Osteoblast (primary cell): Measurements from ENCODE around the gene FRZB. TPM values are rescaled to one million over a fixed set of nuclear protein-coding genes. Genes with fewer than 3 reads are reported as not detected.
"Not testable (repeated sequence)": the region's sequence is repeated elsewhere in the genome, so short reads cannot be mapped to it uniquely, and the experiment has no call there.

Source experiments
- DNase-seq: peaks from one replicate; pipeline ENCODE4 v3.0.0; 2011; ENCODE audit warnings: low spot score, mixed read lengths; ENCODE audit not compliant: insufficient read length; ENCODE audit errors: missing footprints
- H2AFZ ChIP-seq: 2 replicates; pipeline ENCODE4 v1.6.0; 2011; ENCODE audit warnings: mild to moderate bottlenecking, low read length
- H3K27ac ChIP-seq: 2 replicates; pipeline ENCODE4 v1.5.1; 2011; ENCODE audit warnings: mild to moderate bottlenecking, low read depth, low read length, moderate library complexity
- H3K27me3 ChIP-seq: 2 replicates; pipeline ENCODE4 v1.6.0; 2012; ENCODE audit warnings: mild to moderate bottlenecking, control low read depth, inconsistent platforms, low read length, moderate library complexity; ENCODE audit not compliant: insufficient read depth
- H3K36me3 ChIP-seq: 2 replicates; pipeline ENCODE4 v1.5.1; 2011; ENCODE audit warnings: mild to moderate bottlenecking, low read length, control low read depth, moderate library complexity; ENCODE audit not compliant: insufficient read depth
- H3K4me1 ChIP-seq: 2 replicates; pipeline ENCODE4 v1.5.1; 2011; ENCODE audit warnings: mild to moderate bottlenecking, low read length, control low read depth, moderate library complexity; ENCODE audit not compliant: insufficient read depth
- H3K4me2 ChIP-seq: 2 replicates; pipeline ENCODE4 v1.6.0; 2011; ENCODE audit warnings: mild to moderate bottlenecking, low read length; ENCODE audit not compliant: insufficient read depth
- H3K4me3 ChIP-seq: fragments of 200-600 bp; sonication (generic); 3 replicates; pipeline ENCODE4 v1.5.1; 2012; ENCODE audit warnings: mild to moderate bottlenecking, low read length, inconsistent platforms; ENCODE audit not compliant: insufficient read depth
- H3K79me2 ChIP-seq: 2 replicates; pipeline ENCODE4 v1.6.0; 2012; ENCODE audit warnings: mild to moderate bottlenecking, low read length, control low read depth, inconsistent platforms; ENCODE audit not compliant: insufficient read depth
- H3K9me3 ChIP-seq: 2 replicates; pipeline ENCODE4 v1.5.1; 2011; ENCODE audit warnings: low read depth, low read length, control low read depth
- H4K20me1 ChIP-seq: 2 replicates; pipeline ENCODE4 v1.6.0; 2012; ENCODE audit warnings: mild to moderate bottlenecking, low read length, control low read depth; ENCODE audit not compliant: insufficient read depth
- CTCF ChIP-seq: IDR thresholded peaks from 2 replicates; pipeline ENCODE4 v1.5.1; 2011; ENCODE audit warnings: mild to moderate bottlenecking, low read depth, low read length, moderate library complexity; ENCODE audit errors: extremely low read depth
- total RNA-seq: library from RNA; depleted of rRNA; stranded (reverse); fragments of >200 nt; gene quantifications from 2 replicates; pipeline ENCODE4 v1.2.3, GENCODE V29; 2012

Gene FRZB
- total RNA-seq, 1 donor: 0.36 TPM

GRCh38 chr2:182895169-182895568, 28.7 kb upstream of the FRZB start:
- Histone ChIP-seq H3K79me2 (no peaks in the 10 kb centered on the region), H3K4me3 (no peak overlapping the region), H3K36me3 (no peaks in the 10 kb centered on the region), H3K4me2 (no peak overlapping the region), H3K27ac (no peak overlapping the region), H2AFZ (no peak overlapping the region), H4K20me1 (no peaks in the 10 kb centered on the region), H3K27me3 (no peaks in the 10 kb centered on the region), H3K9me3 (no peaks in the 10 kb centered on the region), H3K4me1 (peaks cover 18% of the 10 kb centered on the region)
- no peak for TF ChIP-seq CTCF
- DNase-seq: no peak

- no peak overlapping the region for H3K27ac ChIP-seq
- peaks cover 18% of the 10 kb centered on the region for H3K4me1 ChIP-seq
- peak; percentile 49 for DNase-seq
- no peaks in the 10 kb centered on the region for H4K20me1 ChIP-seq
- peak overlapping the region; percentile 23 for H2AFZ ChIP-seq
- no peak overlapping the region for H3K4me3 ChIP-seq
- H3K36me3 ChIP-seq: no peaks in the 10 kb centered on the region
- H3K27me3 ChIP-seq: no peaks in the 10 kb centered on the region
- no peak for TF ChIP-seq CTCF
- no peak overlapping the region for H3K4me2 ChIP-seq
- no peaks in the 10 kb centered on the region for H3K9me3 ChIP-seq
- no peaks in the 10 kb centered on the region for H3K79me2 ChIP-seq
Measured at GRCh38 chr2:182894174-182894573, 27.7 kb upstream of the FRZB start.

GRCh38 chr2:182893666-182894065, 27.2 kb upstream of the FRZB start:
- DNase-seq: no peak
- no peaks in the 10 kb centered on the region for H3K36me3 ChIP-seq
- no peak overlapping the region for H2AFZ ChIP-seq
- no peak overlapping the region for H3K27ac ChIP-seq
- H3K79me2 ChIP-seq: no peaks in the 10 kb centered on the region
- no peaks in the 10 kb centered on the region for H4K20me1 ChIP-seq
- H3K27me3 ChIP-seq: no peaks in the 10 kb centered on the region
- H3K4me1 ChIP-seq: peaks cover 18% of the 10 kb centered on the region
- no peaks in the 10 kb centered on the region for H3K9me3 ChIP-seq
- no peak for TF ChIP-seq CTCF
- H3K4me3 ChIP-seq: no peak overlapping the region
- H3K4me2 ChIP-seq: no peak overlapping the region

- H4K20me1 ChIP-seq, H3K36me3 ChIP-seq, H3K27me3 ChIP-seq, H3K9me3 ChIP-seq, DNase-seq, H3K27ac ChIP-seq, H3K79me2 ChIP-seq, H3K4me2 ChIP-seq, H2AFZ ChIP-seq, H3K4me3 ChIP-seq: not testable (repeated sequence)
- H3K4me1 ChIP-seq: peaks cover 18% of the 10 kb centered on the region
Measured at GRCh38 chr2:182893035-182893434, 26.6 kb upstream of the FRZB start.
